NCI-H146 treated with DMSO at 0.1 percent for 48 hours (cell line): ENCODE results near the gene BMF.

Experiments
- DNase-seq: peaks from one replicate; lab custom pipeline; 2025; ENCODE audit not compliant: unreplicated experiment; lab: John Stamatoyannopoulos, UW

BMF gene

GRCh38 chr15:40050788-40051470 is 57.8 kb downstream of the BMF start:
- DNase-seq, result no peak

GRCh38 chr15:40048926-40049475 is 59.7 kb downstream of the BMF start:
- no peak for DNase-seq

- DNase-seq, result no peak
These were observed 60.4 kb downstream of the BMF start for GRCh38 chr15:40048211-40048792.

- peak; percentile 7 for DNase-seq
These were observed 61.1 kb downstream of the BMF start for GRCh38 chr15:40047415-40048210.

GRCh38 chr15:40046721-40047414 is 61.8 kb downstream of the BMF start:
- DNase-seq, result no peak

GRCh38 chr15:40045572-40046217 is 63.0 kb downstream of the BMF start:
- no peak for DNase-seq

- peak; percentile 14 for DNase-seq
These were observed 63.7 kb downstream of the BMF start for GRCh38 chr15:40044717-40045571.

GRCh38 chr15:40043927-40044716 is 64.6 kb downstream of the BMF start:
- no peak for DNase-seq

GRCh38 chr15:40042791-40043320 is 65.8 kb downstream of the BMF start:
- DNase-seq, result no peak

GRCh38 chr15:40040770-40041169 is 67.9 kb downstream of the BMF start:
- DNase-seq, result no peak

GRCh38 chr15:40040293-40040635 is 68.4 kb downstream of the BMF start:
- DNase-seq, result no peak

- DNase-seq, result peak; percentile 81
These were observed 69.8 kb downstream of the BMF start, which contains the start of gene SRP14 for GRCh38 chr15:40038638-40039543. Gene SRP14 (minus strand): TSS chr15:40039181. CDS start chr15:40039116, 65 bp downstream.

- DNase-seq, result no peak
These were observed 70.4 kb downstream of the BMF start for GRCh38 chr15:40038275-40038637.
